ENCODE data around the gene CLASRP. TPM values are rescaled to one million over a fixed set of nuclear protein-coding genes. Genes with fewer than 3 reads are reported as not detected.

Gene CLASRP
- total and polyA plus RNA-seq, 2 of the 8 experiments (the other 6 are each of a cell fraction or from before 2014, with no cell fraction given) = 22.3 to 71.7 TPM

DNA sequence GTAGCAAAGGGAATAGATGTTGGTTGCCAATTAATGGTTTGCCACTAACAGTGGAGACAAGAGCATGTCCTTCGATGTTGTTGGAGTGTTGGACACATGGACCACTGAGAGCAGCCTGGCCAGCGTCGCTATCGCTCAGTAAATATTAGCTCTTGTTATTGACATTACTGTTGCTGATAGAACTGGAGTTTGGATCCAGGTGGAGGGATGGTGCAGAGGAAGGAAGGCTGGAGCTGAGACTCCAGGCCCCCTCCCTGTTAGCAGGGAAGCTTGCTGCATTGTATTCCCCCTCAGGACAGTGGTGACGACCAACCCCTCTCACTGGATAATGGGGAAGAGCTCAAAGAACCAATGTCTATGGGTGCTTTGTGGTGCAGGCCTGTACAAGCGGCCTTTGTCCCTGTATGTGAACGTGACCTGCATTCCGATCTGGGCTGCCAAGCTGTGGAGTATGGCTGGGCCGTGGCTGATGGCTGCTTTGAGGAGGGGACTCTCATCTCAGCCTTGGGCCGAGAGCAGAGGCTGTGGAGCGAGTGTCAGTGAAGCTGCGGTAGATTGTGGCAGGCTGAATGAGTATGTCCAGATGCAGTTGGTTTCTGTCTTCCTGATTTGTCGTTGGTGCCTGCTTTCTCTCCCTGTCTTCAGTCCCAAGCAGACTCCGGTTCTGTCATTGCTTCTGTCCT is 7.0 kb downstream of the CLASRP start (continued):
- TF ChIP-seq, protein P1, sequence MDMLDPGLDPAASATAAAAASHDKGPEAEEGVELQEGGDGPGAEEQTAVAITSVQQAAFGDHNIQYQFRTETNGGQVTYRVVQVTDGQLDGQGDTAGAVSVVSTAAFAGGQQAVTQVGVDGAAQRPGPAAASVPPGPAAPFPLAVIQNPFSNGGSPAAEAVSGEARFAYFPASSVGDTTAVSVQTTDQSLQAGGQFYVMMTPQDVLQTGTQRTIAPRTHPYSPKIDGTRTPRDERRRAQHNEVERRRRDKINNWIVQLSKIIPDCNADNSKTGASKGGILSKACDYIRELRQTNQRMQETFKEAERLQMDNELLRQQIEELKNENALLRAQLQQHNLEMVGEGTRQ (IDR thresholded peaks at IDR 0.05; ENCODE audit: low read length) = no peak
- TF ChIP-seq KDM1A (IDR thresholded peaks at IDR 0.05; ENCODE audit: borderline replicate concordance, low read length) (no peak), CBX8 (IDR thresholded peaks at IDR 0.05; ENCODE audit: borderline replicate concordance, low read depth, low read length) (no peak), TEAD4 (IDR thresholded peaks at IDR 0.05; ENCODE audit: low read depth, low read length) (no peak), CTBP2 (IDR thresholded peaks at IDR 0.05; ENCODE audit: borderline replicate concordance, insufficient read depth, insufficient read length, low read length) (no peak), CBX5 (IDR thresholded peaks at IDR 0.05; ENCODE audit: low read depth, low read length) (no peak)

Measured in H1 (cell line).